OCI-LY3 (cell line): Measurements from ENCODE around the gene HIVEP3.

Experiments used
- CTCF ChIP-seq: fragments of 200-600, 300-600 bp; sonication (generic); IDR thresholded peaks from 2 replicates; pipeline ENCODE4 v1.5.1; 2014; ENCODE audit warnings: antibody characterized with exemption, low read length, low read depth
- EZH2phosphoT487 ChIP-seq: fragments of 200-600 bp; shearing (Covaris generic); IDR thresholded peaks from 2 replicates; pipeline ENCODE4 v1.6.1; 2018; ENCODE audit warnings: antibody characterized with exemption, mixed run types, low read depth

DNA sequence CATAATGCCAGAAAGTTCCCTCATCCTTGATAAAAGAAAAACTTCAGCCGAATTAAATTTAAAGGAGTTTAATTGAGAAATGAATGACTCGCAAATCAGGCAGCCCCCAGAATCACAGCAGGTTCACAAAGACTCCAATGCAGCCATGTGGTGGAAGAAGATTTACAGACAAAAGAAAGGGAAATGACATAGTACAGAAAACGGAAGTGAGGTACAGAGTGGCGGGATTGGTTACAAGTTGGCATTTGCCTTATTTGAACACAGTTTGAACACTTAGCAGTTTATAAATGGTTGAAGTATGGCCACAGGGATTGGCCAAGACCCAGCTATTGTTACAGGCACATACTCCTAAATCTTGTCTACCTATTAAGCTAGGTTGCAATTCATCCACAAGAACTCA lies 46.6 kb downstream of the HIVEP3 start:
- TF ChIP-seq CTCF (no peak), EZH2phosphoT487 (no peak)
